Measurements from ENCODE around the gene DNAAF5. TPM values are rescaled to one million over a fixed set of nuclear protein-coding genes. Genes with fewer than 3 reads are reported as not detected.

Gene DNAAF5
- total and polyA plus RNA-seq, 2 of the 13 experiments (the other 11 are each of a cell fraction or from before 2014, with no cell fraction given), result 11.9 to 21.5 TPM

DNA sequence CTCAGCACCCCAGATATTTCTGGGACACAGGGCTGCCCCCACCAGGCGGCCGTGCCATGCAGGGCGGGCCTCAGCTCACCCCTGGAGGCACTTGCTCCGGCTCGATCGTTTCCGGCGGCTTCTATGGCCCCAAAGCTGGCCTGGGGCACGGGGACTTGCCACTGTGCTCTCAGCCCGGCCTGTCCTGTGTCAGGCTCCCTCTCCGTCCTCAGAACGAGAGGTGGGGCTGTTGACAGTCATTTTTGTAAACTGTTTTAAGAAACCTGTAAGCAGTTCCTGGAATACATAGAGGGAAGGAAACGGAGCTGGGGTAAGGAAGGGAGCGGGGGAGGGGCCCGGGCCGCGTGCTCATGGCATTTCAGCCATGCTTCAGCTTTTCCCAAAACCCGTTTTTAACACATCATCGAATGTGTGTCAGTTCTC is 31.3 kb downstream of the DNAAF5 start:
- CTCF ChIA-PET (ENCODE audit: low intra/inter-chr PET ratio, low total read pairs), result no interaction called here
- Histone ChIP-seq H3K4me3 (replicated peaks in 1 of 3; ENCODE audit: insufficient read depth in 1 of 3, low read depth in 2 of 3, low read length in 3 of 3) (no peak overlapping the region), H3K36me3 (replicated peaks in 1 of 2; ENCODE audit: control insufficient read depth in 1 of 2, insufficient read depth in 2 of 2, low read length in 2 of 2) (peaks cover 31 to 83% of the 10 kb centered on the region in 2 experiments; a peak in 4 of 5 replicates), H3K27ac (ENCODE audit: extremely low read length, insufficient read depth, low read length) (no peak overlapping the region), H3K27me3 (ENCODE audit: control insufficient read depth in 1 of 2, insufficient read depth in 2 of 2, low read length in 2 of 2) (no peaks in the 10 kb centered on the region), H3K4me1 (ENCODE audit: insufficient read depth, low read length) (no peaks in the 10 kb centered on the region), H3K4me2 (ENCODE audit: low read depth, low read length) (no peak overlapping the region), H4K20me1 (ENCODE audit: insufficient read depth, low read length) (no peaks in the 10 kb centered on the region), H3K9ac (ENCODE audit: insufficient read depth, low read depth, low read length) (no peak overlapping the region), H3K79me2 (ENCODE audit: insufficient read depth, low read length) (no peaks in the 10 kb centered on the region), H2AFZ (ENCODE audit: low read length) (no peak overlapping the region), H3K9me3 (ENCODE audit: low read length) (no peaks in the 10 kb centered on the region)
- BruUV-seq (replicated peaks), result no TSS peak
- POLR2A ChIA-PET, result no interaction called here
- in situ Hi-C loops (cut with HindIII; ENCODE audit: extremely low pct_ligation_motif_present, low pct_unique_long_range_greater_than_20kb) (no loop called here), intact Hi-C loops (cut with micrococcal nuclease; ENCODE audit: unreplicated experiment) (no loop called here)
- WGBS (ENCODE audit: low lambda C conversion rate), result 88% methylated on average over 10 of the region's 19 CpGs
- no peak for FAIRE-seq
- DNase-seq (ENCODE audit: low spot score), result no peak
- ATAC-seq, result no peak
- TF ChIP-seq ZNF644 (CRISPR knock-in tag; IDR thresholded peaks at IDR 0.05; ENCODE audit: low read depth) (no peak), ZFY (CRISPR knock-in tag; IDR thresholded peaks at IDR 0.05) (no peak), AGO2 (optimal IDR thresholded peaks at IDR 0.05; ENCODE audit: low read depth, low read length) (no peak)

DNA sequence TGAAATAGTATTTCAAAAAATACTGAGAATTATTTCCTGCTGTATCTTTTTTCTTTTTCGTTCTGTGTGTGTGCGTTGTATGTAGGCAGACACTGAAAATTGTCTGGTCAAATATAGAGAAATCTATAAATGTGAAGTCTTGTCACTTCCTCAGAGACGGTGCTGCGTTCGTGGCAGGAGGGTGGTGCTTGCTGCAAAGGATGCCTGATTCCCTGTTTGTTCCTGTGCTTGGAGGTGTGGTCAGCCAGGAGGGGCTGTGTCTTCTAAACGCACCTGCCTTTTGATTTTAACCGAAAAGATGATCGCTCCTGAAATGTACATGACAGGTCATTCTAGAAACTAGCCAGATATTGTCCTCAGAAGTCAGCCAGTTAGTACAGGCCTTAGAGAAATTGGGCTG is 33.1 kb downstream of the DNAAF5 start:
- H4K20me1 ChIP-seq (ENCODE audit: insufficient read depth, low read length), result no peaks in the 10 kb centered on the region
- no peak for DNase-seq (ENCODE audit: low spot score)
- 96% methylated on average over 8 of the region's 8 CpGs for whole genome bisulfite sequencing (ENCODE audit: low lambda C conversion rate)
- BruUV-seq (replicated peaks), result no TSS peak
- no peak overlapping the region for H3K27ac ChIP-seq (ENCODE audit: extremely low read length, insufficient read depth, low read length)
- no peaks in the 10 kb centered on the region for H3K9me3 ChIP-seq (ENCODE audit: low read length)
- intact Hi-C loops (cut with micrococcal nuclease; ENCODE audit: unreplicated experiment) (no loop called here), in situ Hi-C loops (cut with HindIII; ENCODE audit: extremely low pct_ligation_motif_present, low pct_unique_long_range_greater_than_20kb) (no loop called here)
- FAIRE-seq, result no peak
- H3K9ac ChIP-seq (ENCODE audit: insufficient read depth, low read depth, low read length), result no peak overlapping the region
- H3K79me2 ChIP-seq (ENCODE audit: insufficient read depth, low read length), result no peaks in the 10 kb centered on the region
- H2AFZ ChIP-seq (ENCODE audit: low read length), result no peak overlapping the region
- no peaks in the 10 kb centered on the region for H3K4me1 ChIP-seq (ENCODE audit: insufficient read depth, low read length)
- H3K27me3 ChIP-seq (ENCODE audit: control insufficient read depth in 1 of 2, insufficient read depth in 2 of 2, low read length in 2 of 2), result no peaks in the 10 kb centered on the region
- ChIA-PET POLR2A (no interaction called here), CTCF (ENCODE audit: low intra/inter-chr PET ratio, low total read pairs) (no interaction called here)
- H3K4me3 ChIP-seq (replicated peaks in 1 of 3; ENCODE audit: insufficient read depth in 1 of 3, low read depth in 2 of 3, low read length in 3 of 3), result no peak overlapping the region
- no peak for TF ChIP-seq ADNP (CRISPR knock-in tag; IDR thresholded peaks at IDR 0.05)
- TF ChIP-seq AGO1 (IDR thresholded peaks at IDR 0.05; ENCODE audit: low read depth, low read length, poor library complexity, severe bottlenecking), result no peak
- TF ChIP-seq KDM6A (CRISPR knock-in tag; IDR thresholded peaks at IDR 0.05; ENCODE audit: low read depth), result no peak
- TF ChIP-seq, protein P1, sequence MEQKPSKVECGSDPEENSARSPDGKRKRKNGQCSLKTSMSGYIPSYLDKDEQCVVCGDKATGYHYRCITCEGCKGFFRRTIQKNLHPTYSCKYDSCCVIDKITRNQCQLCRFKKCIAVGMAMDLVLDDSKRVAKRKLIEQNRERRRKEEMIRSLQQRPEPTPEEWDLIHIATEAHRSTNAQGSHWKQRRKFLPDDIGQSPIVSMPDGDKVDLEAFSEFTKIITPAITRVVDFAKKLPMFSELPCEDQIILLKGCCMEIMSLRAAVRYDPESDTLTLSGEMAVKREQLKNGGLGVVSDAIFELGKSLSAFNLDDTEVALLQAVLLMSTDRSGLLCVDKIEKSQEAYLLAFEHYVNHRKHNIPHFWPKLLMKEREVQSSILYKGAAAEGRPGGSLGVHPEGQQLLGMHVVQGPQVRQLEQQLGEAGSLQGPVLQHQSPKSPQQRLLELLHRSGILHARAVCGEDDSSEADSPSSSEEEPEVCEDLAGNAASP (CRISPR knock-in tag; IDR thresholded peaks at IDR 0.05; ENCODE audit: borderline replicate concordance), result no peak
- TF ChIP-seq EHMT2 (IDR thresholded peaks at IDR 0.05; ENCODE audit: borderline replicate concordance, low read depth, low read length), result no peak
- no peak for ATAC-seq
- peaks cover 35 to 83% of the 10 kb centered on the region in 2 experiments; a peak in 4 of 5 replicates for H3K36me3 ChIP-seq (replicated peaks in 1 of 2; ENCODE audit: control insufficient read depth in 1 of 2, insufficient read depth in 2 of 2, low read length in 2 of 2)
- H3K4me2 ChIP-seq (ENCODE audit: low read depth, low read length), result no peak overlapping the region

Data from HepG2 (cell line).